ENCODE results near the gene NBEAL2. TPM values are rescaled to one million over a fixed set of nuclear protein-coding genes. Genes with fewer than 3 reads are reported as not detected.

The NBEAL2 gene
- total RNA-seq, 1 donor from 2014 or later = 202 TPM

- H3K4me1 Mint-ChIP-seq (ENCODE audit: unreplicated experiment) = peaks cover 47% of the 10 kb centered on the region
- peaks cover 9% of the 10 kb centered on the region for H3K27me3 Mint-ChIP-seq (ENCODE audit: unreplicated experiment)
- no peak for DNase-seq (ENCODE audit: low spot score)
- H3K36me3 Mint-ChIP-seq (ENCODE audit: low read depth, unreplicated experiment) = peaks cover 13% of the 10 kb centered on the region
- H3K27ac Mint-ChIP-seq (ENCODE audit: unreplicated experiment) = peak overlapping the region; percentile 24
- TF ChIP-seq CTCF (IDR thresholded peaks at IDR 0.05; ENCODE audit: unreplicated experiment) = no peak
- H3K9me3 Mint-ChIP-seq (ENCODE audit: unreplicated experiment) = no peaks in the 10 kb centered on the region
- H3K4me3 Mint-ChIP-seq (ENCODE audit: unreplicated experiment) = no peak overlapping the region
These were observed 7.9 kb downstream of the NBEAL2 start for GRCh38 chr3:46987319-46987742.

DNA sequence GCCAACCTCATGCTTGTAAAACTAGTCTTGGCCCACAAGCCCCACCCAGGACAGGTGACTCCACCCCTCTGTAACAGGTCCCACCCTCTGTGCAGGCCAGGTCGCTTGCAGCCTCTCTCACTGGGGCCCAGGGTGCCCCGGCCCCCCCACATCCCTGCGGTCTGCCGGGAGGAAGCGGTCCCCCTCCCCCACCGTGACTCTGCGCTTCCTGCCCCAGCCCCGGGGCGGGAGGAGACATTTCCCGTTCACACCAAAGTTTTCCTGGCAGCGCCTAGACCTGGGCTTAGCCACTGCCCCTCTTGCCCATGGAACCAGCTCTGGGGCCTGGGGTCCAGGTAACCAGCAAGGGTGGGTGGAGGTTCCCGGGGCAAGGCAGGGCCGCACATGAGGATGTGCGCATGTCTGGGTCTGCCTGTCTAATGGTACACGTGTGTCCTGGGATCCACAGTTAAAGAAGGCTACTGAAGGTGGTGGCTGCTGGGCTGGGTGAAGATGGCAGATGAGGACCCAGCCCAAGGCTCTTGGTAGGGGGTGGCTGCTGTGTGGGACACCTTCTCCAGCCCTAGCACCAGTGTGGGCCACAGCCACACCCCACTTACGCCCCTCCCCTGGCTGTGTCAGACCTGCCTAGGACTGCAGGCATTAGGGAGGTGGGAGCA, 8.4 kb downstream of the NBEAL2 start:
- Mint-ChIP-seq H3K36me3 (ENCODE audit: low read depth, unreplicated experiment) (peaks cover 16% of the 10 kb centered on the region), H3K9me3 (ENCODE audit: unreplicated experiment) (no peaks in the 10 kb centered on the region), H3K4me1 (ENCODE audit: unreplicated experiment) (peaks cover 42% of the 10 kb centered on the region), H3K4me3 (ENCODE audit: unreplicated experiment) (no peak overlapping the region), H3K27ac (ENCODE audit: unreplicated experiment) (peak overlapping the region; percentile 80), H3K27me3 (ENCODE audit: unreplicated experiment) (peaks cover 5% of the 10 kb centered on the region)
- no peak for TF ChIP-seq CTCF (IDR thresholded peaks at IDR 0.05; ENCODE audit: unreplicated experiment)
- DNase-seq (ENCODE audit: low spot score) = peak; percentile 64

DNA sequence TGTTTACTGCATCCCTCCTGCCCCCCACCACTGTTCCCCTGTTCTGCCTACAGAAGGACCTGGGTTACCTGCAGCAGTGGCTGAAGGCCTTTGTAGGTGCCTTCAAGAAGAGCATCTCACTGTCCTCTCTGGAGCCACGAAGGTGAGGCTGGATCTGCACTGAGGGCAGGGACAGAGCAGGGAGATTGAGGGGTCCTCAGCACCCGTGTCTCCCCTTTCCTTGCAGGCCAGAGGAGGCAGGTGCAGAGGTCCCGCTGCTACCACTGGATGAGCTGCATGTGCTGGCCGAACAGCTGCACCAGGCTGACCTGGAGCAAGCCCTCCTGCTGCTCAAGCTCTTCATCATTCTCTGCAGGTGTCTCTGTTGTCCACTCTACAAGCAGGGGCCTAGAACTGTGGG, 9.2 kb downstream of the NBEAL2 start:
- Mint-ChIP-seq H3K4me3 (ENCODE audit: unreplicated experiment) (no peak overlapping the region), H3K4me1 (ENCODE audit: unreplicated experiment) (peaks cover 41% of the 10 kb centered on the region), H3K27ac (ENCODE audit: unreplicated experiment) (no peak overlapping the region), H3K9me3 (ENCODE audit: unreplicated experiment) (no peaks in the 10 kb centered on the region), H3K27me3 (ENCODE audit: unreplicated experiment) (peaks cover 5% of the 10 kb centered on the region), H3K36me3 (ENCODE audit: low read depth, unreplicated experiment) (peaks cover 16% of the 10 kb centered on the region)
- no peak for DNase-seq (ENCODE audit: low spot score)
- TF ChIP-seq CTCF (IDR thresholded peaks at IDR 0.05; ENCODE audit: unreplicated experiment) = no peak

DNA sequence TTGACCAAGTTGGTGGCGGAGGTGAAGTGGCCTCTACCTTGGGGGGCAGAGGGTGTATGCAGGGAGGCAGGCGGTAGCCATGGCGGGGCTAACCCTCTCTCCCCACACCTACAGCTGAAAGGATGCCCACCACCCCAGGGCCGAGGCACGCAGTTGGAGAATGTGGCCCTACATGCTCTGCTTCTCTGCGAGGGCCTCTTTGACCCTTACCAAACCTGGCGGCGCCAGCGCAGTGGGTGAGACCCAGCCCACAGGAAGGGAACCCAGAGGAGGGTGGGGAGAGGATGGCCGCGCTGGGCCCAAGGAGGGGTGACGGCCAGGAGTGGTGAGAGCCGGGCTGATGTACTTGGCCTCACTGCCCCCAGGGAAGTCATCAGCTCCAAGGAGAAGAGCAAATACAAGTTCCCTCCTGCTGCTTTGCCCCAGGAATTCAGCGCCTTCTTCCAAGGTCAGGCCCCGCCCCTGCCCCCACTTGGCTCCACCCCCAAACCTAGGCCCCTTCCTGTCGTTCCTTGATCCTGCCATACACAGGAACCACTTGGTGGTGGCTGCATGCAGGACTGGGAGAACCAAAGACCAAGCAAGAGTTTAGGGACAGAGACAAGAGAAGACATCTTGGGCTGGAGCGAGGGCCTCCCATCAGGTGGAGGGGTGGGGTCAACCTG, 9.8 kb downstream of the NBEAL2 start:
- no peak overlapping the region for H3K27ac Mint-ChIP-seq (ENCODE audit: unreplicated experiment)
- H3K4me1 Mint-ChIP-seq (ENCODE audit: unreplicated experiment) = peaks cover 41% of the 10 kb centered on the region
- no peak for DNase-seq (ENCODE audit: low spot score)
- H3K4me3 Mint-ChIP-seq (ENCODE audit: unreplicated experiment) = no peak overlapping the region
- H3K27me3 Mint-ChIP-seq (ENCODE audit: unreplicated experiment) = peaks cover 5% of the 10 kb centered on the region
- no peaks in the 10 kb centered on the region for H3K9me3 Mint-ChIP-seq (ENCODE audit: unreplicated experiment)
- TF ChIP-seq CTCF (IDR thresholded peaks at IDR 0.05; ENCODE audit: unreplicated experiment) = no peak
- peaks cover 18% of the 10 kb centered on the region for H3K36me3 Mint-ChIP-seq (ENCODE audit: low read depth, unreplicated experiment)
